Neural progenitor cell (in vitro differentiated cells): ENCODE measurements around the gene C8G. TPM values are rescaled to one million over a fixed set of nuclear protein-coding genes. Genes with fewer than 3 reads are reported as not detected.

ENCODE experiments used
- DNase-seq: peaks from one replicate; pipeline ENCODE4 v3.0.0-alpha.2; 2016; ENCODE audit warnings: low spot score
- H2AFZ ChIP-seq: fragments of 200-600 bp; sonication (generic); replicated peaks from 2 replicates; pipeline ENCODE4 v1.6.1; 2016; ENCODE audit warnings: antibody characterized with exemption
- H3F3A ChIP-seq: fragments of 200-600 bp; sonication (generic); 2 replicates; pipeline ENCODE4 v1.6.1; 2016; ENCODE audit warnings: antibody characterized with exemption, low read depth
- H3K27ac ChIP-seq: fragments of 200-600 bp; sonication (generic); 2 replicates; pipeline ENCODE4 v1.5.1; 2016; ENCODE audit warnings: mild to moderate bottlenecking
- H3K27me3 ChIP-seq: fragments of 200-600 bp; sonication (generic); 2 replicates; pipeline ENCODE4 v1.6.1; 2016; ENCODE audit warnings: mild to moderate bottlenecking, moderate library complexity
- H3K36me3 ChIP-seq: fragments of 200-600 bp; sonication (generic); 2 replicates; pipeline ENCODE4 v1.5.1; 2016
- H3K4me1 ChIP-seq: fragments of 200-600 bp; sonication (generic); 2 replicates; pipeline ENCODE4 v1.6.1; 2016; ENCODE audit warnings: mixed run types
- H3K4me2 ChIP-seq: fragments of 200-600 bp; sonication (generic); 2 replicates; pipeline ENCODE4 v1.6.1; 2016
- H3K4me3 ChIP-seq: fragments of 200-600 bp; sonication (generic); 2 replicates; pipeline ENCODE4 v1.5.1; 2016
- H3K79me2 ChIP-seq: fragments of 200-600 bp; sonication (generic); 2 replicates; pipeline ENCODE4 v1.6.1; 2016; ENCODE audit warnings: low read depth
- H3K9ac ChIP-seq: fragments of 200-600 bp; sonication (generic); 2 replicates; pipeline ENCODE4 v1.6.1; 2016
- H3K9me3 ChIP-seq: fragments of 200-600 bp; sonication (generic); 2 replicates; pipeline ENCODE4 v1.5.1; 2016; ENCODE audit warnings: low read depth
- H4K20me1 ChIP-seq: fragments of 200-600 bp; sonication (generic); 2 replicates; pipeline ENCODE4 v1.6.1; 2016; ENCODE audit warnings: low read depth
- H3K27ac Mint-ChIP-seq: 3 replicates; pipeline ENCODE4 v1.8.0; 2021; ENCODE audit warnings: mixed read lengths
- H3K27me3 Mint-ChIP-seq: 2 replicates; pipeline ENCODE4 v1.8.0; 2022; ENCODE audit warnings: low read depth, mild to moderate bottlenecking, inconsistent platforms, moderate library complexity, mixed read lengths; ENCODE audit not compliant: insufficient read depth
- H3K36me3 Mint-ChIP-seq: 3 replicates; pipeline ENCODE4 v1.8.0; 2021; ENCODE audit warnings: mixed read lengths
- H3K4me1 Mint-ChIP-seq: 3 replicates; pipeline ENCODE4 v1.8.0; 2021; ENCODE audit warnings: mixed read lengths
- H3K4me3 Mint-ChIP-seq: 3 replicates; pipeline ENCODE4 v1.8.0; 2021; ENCODE audit warnings: mild to moderate bottlenecking, moderate library complexity, mixed read lengths
- H3K9me3 Mint-ChIP-seq: 3 replicates; pipeline ENCODE4 v1.8.0; 2020; ENCODE audit warnings: mixed read lengths
- EZH2 ChIP-seq: fragments of 200-600 bp; sonication (generic); IDR thresholded peaks from 2 replicates; pipeline ENCODE4 v1.6.1; 2017; ENCODE audit warnings: antibody characterized with exemption, mild to moderate bottlenecking, moderate library complexity
- EZH2phosphoT487 ChIP-seq: fragments of 200-600 bp; sonication (generic); IDR thresholded peaks from 2 replicates; pipeline ENCODE4 v1.6.1; 2017; ENCODE audit warnings: antibody characterized with exemption
- total RNA-seq: library from RNA; depleted of rRNA; stranded (reverse); fragments of >200 nt; gene quantifications from 2 replicates; pipeline ENCODE4 v1.2.3, GENCODE V29; 2015; ENCODE audit warnings: low replicate concordance
- TF ChIP-seq, protein P1 (sequence below): fragments of 200-600 bp; sonication (generic); IDR thresholded peaks from 2 replicates; pipeline ENCODE4 v1.5.1; 2017; ENCODE audit warnings: antibody characterized with exemption, mild to moderate bottlenecking

Gene C8G
- total RNA-seq, 1 donor from 2014 or later = not detected

DNA sequence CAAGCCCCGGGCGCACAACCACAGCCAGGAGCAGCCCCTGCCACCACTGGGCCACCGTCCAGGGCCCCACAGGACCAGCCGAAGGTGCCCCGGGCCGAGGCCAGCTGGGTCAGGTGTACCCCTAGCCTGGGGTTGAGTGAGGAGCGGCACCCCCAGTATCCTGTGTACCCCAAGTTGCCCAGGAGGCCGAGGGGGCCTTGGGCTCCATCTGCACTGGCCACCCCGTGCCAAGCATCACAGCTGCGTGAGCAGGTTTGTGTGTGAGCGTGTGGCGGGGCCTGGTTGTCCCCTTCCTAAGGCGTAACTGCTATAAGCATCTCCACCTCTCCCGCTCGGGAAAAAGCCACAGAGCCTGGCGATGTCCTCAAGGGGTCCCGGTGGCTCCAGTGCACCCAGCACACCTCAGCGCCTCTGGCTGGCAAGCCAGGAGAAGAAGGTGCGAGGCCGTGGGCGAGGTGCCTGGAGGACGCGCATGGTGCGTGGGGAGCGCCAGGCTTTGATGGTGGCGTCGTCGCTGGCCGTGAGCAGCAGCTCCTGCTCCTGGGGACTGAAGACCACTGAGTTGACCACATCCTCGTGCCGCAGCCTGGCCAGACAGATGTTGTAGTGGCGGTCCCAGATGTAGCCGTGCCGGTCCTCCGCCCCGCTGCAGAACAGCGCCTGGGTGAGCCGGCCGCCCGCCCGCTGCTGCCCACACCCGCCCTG lies 4.4 kb upstream of the C8G start:
- Histone ChIP-seq H3K4me2 (no peak overlapping the region), H3F3A (peaks cover 2% of the 10 kb centered on the region), H3K27ac (no peak overlapping the region), H3K9me3 (no peaks in the 10 kb centered on the region), H4K20me1 (peaks cover 25% of the 10 kb centered on the region), H3K4me1 (no peaks in the 10 kb centered on the region), H2AFZ (no peak overlapping the region), H3K4me3 (no peak overlapping the region), H3K79me2 (peaks cover 10% of the 10 kb centered on the region), H3K36me3 (no peaks in the 10 kb centered on the region), H3K27me3 (no peaks in the 10 kb centered on the region), H3K9ac (no peak overlapping the region)
- no peak overlapping the region for H3K4me3 Mint-ChIP-seq
- H3K36me3 Mint-ChIP-seq = peaks cover 15% of the 10 kb centered on the region
- H3K27me3 Mint-ChIP-seq = peaks cover 10% of the 10 kb centered on the region
- TF ChIP-seq, protein P1, sequence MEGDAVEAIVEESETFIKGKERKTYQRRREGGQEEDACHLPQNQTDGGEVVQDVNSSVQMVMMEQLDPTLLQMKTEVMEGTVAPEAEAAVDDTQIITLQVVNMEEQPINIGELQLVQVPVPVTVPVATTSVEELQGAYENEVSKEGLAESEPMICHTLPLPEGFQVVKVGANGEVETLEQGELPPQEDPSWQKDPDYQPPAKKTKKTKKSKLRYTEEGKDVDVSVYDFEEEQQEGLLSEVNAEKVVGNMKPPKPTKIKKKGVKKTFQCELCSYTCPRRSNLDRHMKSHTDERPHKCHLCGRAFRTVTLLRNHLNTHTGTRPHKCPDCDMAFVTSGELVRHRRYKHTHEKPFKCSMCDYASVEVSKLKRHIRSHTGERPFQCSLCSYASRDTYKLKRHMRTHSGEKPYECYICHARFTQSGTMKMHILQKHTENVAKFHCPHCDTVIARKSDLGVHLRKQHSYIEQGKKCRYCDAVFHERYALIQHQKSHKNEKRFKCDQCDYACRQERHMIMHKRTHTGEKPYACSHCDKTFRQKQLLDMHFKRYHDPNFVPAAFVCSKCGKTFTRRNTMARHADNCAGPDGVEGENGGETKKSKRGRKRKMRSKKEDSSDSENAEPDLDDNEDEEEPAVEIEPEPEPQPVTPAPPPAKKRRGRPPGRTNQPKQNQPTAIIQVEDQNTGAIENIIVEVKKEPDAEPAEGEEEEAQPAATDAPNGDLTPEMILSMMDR = no peak
- TF ChIP-seq EZH2phosphoT487 = no peak
- TF ChIP-seq EZH2 = no peak
- DNase-seq = no peak
- H3K27ac Mint-ChIP-seq = no peak overlapping the region
- no peaks in the 10 kb centered on the region for H3K9me3 Mint-ChIP-seq
- H3K4me1 Mint-ChIP-seq = peaks cover 3% of the 10 kb centered on the region

DNA sequence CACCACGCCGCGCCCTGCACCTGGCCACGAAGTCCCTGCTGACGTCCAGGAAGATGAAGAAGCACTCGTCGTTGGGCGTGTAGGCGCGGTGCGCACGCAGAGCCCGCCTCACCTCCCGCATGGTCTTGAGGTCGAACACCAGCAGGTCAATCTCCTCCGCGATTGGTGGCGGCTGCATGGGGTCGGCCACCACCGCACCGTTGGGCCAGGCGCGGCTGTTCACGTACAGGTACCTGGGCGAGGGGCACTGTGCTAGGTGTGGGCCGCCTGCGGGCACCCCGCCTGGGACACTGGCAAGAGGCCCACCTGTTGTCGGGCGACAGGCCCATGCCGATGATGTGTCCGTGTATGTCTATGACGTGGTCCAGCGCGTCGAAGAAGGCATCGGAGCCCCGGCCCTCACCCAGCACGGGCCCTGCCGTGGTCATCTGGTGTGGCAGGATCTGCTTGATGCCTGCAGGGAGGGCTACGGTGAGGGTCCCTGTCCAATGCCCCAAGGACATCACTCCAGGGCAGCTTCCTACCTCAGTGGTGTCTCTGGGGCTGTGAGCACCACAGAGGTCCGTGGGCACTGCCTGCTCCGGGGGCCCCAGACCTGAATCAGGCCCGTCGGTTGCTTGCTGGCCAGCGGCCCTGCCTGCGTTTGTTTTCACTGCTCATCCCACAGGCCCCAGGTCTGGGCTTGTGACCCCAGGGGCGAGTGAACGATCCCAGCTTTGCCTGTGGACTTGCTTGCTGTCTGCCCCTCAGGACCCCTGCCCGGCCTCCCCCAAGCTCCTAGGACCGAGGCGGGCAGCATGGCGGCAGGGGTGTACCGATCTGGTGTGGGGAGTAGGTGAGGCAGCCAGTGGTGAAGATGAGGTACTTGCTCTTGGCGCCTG lies 3.6 kb upstream of the C8G start:
- Mint-ChIP-seq H3K36me3 (peaks cover 14% of the 10 kb centered on the region), H3K27ac (no peak overlapping the region), H3K4me3 (no peak overlapping the region), H3K4me1 (peaks cover 3% of the 10 kb centered on the region), H3K9me3 (no peaks in the 10 kb centered on the region), H3K27me3 (peaks cover 10% of the 10 kb centered on the region)
- H3K4me3 ChIP-seq = no peak overlapping the region
- peaks cover 10% of the 10 kb centered on the region for H3K79me2 ChIP-seq
- H3K9ac ChIP-seq = no peak overlapping the region
- no peaks in the 10 kb centered on the region for H3K4me1 ChIP-seq
- H2AFZ ChIP-seq = no peak overlapping the region
- no peak overlapping the region for H3K4me2 ChIP-seq
- no peak for DNase-seq
- no peaks in the 10 kb centered on the region for H3K36me3 ChIP-seq
- peaks cover 25% of the 10 kb centered on the region for H4K20me1 ChIP-seq
- no peaks in the 10 kb centered on the region for H3F3A ChIP-seq
- TF ChIP-seq, protein P1 = no peak
- TF ChIP-seq EZH2 (no peak), EZH2phosphoT487 (no peak)
- H3K27ac ChIP-seq = no peak overlapping the region
- no peaks in the 10 kb centered on the region for H3K9me3 ChIP-seq
- no peaks in the 10 kb centered on the region for H3K27me3 ChIP-seq

DNA sequence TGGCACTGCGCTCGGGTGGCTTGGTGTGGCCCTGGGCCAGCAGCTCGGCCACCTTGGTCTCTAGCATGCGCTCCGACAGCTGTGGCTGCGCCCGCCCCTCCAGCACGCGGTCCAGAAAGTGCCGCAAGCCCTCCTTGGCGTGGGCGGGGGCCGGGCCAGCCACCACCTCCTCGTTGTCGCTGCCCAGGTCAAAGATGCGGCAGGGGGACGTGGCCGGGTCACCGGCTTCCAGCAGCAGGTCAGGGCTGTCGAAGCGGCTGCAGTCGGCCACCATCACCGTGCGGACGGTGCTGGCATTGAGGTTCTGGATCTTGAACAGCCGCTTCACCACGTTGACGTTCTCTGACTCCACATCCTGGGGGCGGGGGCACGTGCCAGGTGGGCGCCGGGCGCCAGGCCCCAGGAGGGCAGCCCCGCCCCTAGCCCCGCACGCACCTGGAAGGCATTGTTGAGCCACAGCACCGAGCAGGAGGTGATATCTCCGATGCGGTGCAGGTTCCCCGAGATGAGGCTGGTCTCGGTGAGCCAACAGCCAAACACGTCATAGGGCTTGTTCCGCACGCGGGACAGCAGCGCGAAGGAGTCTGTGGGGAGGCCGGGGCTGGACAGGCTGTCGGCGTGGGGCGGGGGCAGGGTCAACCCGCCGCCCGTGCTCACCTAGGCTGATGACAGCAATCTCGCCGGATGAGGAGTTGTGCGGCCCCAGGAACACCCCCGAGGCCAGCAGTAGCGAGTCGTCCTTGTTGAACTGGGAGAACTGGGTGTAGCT lies 2.7 kb upstream of the C8G start:
- peaks cover under 1% of the 10 kb centered on the region for H3F3A ChIP-seq
- Mint-ChIP-seq H3K36me3 (peaks cover 9% of the 10 kb centered on the region), H3K4me1 (peaks cover 3% of the 10 kb centered on the region), H3K9me3 (no peaks in the 10 kb centered on the region), H3K27me3 (peaks cover 10% of the 10 kb centered on the region), H3K27ac (no peak overlapping the region), H3K4me3 (peak overlapping the region; percentile 76)
- H2AFZ ChIP-seq = no peak overlapping the region
- H3K4me3 ChIP-seq = no peak overlapping the region
- H3K27ac ChIP-seq = no peak overlapping the region
- H3K27me3 ChIP-seq = no peaks in the 10 kb centered on the region
- peaks cover 25% of the 10 kb centered on the region for H4K20me1 ChIP-seq
- H3K79me2 ChIP-seq = peaks cover 10% of the 10 kb centered on the region
- no peaks in the 10 kb centered on the region for H3K4me1 ChIP-seq
- DNase-seq = no peak
- no peaks in the 10 kb centered on the region for H3K9me3 ChIP-seq
- H3K9ac ChIP-seq = no peak overlapping the region
- no peak overlapping the region for H3K4me2 ChIP-seq
- TF ChIP-seq, protein P1 = no peak
- no peak for TF ChIP-seq EZH2
- no peak for TF ChIP-seq EZH2phosphoT487
- no peaks in the 10 kb centered on the region for H3K36me3 ChIP-seq
